ENCODE results near the gene SUMO3.

SUMO3 gene

DNA sequence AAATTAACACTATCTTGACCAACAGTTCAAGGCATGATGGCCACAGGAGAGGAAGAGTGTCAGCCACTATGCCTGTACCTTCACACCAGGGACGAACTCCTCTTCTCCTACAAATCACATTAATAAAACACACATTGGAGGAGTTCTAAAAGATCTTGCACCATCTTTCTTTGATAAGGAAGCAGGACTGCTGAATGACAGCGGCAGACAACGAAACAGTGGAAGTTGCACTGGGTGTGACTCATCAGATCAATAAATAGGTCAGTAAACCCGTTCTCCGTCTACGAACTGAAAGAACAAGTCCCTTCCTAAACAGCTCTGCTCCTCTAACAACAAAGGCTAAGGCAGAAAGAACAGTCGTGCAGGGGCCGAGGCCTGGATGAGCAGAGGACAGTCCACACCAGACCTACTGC is 39.4 kb downstream of the SUMO3 start:
- no peak for DNase-seq (ENCODE audit: low spot score)

DNA sequence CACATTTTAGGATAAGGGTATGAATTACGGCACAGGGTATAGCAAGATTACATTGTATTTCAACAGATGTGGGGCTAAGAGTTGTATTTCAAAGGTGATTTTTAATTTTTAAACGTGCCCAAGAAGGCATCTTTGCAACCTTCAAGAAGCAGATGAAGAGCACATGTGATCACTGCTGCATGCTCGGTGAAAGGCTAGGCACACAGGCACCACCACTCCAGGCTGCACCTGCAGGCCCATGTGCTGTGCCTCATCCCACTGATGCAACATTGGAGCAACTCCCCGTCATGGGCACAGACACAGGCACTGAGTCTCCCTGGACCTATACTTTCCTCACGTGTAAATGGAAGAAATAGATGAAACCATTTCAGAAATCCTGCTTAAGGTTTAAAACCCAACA is 39.8 kb downstream of the SUMO3 start:
- no peak for DNase-seq (ENCODE audit: low spot score)

DNA sequence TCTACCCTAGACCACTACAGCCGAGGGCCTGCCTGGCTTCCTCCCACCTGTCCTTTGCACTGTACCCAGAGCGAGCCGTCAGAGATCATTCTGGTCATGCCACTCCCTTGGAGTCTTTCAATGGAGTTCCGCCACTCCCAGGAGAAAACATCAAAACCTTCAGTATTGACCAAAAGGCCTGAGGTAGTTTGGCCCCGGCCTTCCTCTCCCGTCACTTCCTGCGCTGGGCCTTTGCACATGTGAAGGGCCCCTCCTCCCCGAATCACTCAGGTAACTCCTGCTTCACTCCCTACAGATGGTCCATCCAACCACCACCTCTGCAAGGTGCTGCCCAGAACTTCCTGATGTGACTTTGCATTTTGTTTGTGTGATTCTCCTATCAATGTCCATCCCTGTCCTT is 42.9 kb downstream of the SUMO3 start:
- no peak for DNase-seq (ENCODE audit: low spot score)

DNA sequence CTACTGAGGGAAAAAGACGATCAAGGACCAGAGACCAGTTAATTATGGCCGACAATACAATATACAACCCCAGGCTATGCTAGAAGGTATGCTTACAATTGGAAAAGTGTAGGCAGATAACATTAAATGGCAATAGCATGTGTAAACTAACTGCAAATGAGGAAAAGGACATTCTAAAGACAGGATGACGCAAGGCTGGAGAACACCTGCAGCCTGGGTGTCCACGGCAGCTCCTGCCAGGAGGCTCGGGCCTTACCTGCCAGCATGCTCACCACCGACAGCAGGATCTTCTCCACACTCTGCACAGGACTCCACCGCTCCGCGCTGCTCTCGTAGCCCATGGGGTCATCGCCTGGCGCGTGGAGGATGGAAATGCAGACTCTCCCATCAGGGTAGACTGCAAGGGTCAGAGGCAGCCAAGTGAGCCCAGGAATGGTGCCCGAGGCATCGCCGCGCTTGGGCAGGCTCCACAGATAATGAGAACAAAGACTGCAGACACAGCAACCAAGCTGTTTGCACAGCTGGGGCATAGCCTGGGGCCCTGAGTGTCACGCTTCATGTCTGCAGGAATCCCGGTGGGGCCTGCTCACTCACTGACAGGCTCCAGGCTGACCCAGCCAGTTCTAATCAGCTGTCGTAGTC is 44.5 kb downstream of the SUMO3 start:
- DNase-seq (ENCODE audit: low spot score), result no peak

DNA sequence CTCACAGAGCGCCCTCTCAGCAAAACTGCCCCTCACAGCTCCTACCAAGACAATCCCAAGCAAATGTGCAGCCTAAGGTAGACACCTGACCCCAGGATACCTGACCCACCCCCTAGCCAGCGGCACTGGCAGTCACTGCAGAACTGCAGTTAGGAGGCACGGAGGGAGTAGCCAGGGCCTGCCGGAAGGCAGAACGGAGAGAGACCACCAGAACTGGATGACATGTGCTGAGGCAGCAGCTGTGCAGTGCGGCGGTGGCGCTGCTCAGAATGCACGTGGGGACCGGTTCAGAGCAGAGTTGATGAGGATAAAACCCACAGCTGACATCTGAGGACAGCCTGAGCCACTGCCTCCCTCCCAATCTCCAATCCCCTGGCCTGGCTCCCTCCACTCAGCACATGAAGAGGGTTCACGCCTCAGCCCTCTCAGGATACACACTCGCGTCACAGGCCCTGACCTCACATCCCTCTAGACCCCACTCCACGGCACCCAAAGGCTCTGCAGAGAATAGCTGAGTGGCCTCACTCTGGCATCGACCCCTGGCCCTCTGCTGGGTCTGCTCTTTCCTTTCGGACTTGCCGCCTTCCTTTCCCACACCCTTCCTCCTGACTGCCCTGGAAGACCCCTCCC is 45.9 kb downstream of the SUMO3 start:
- DNase-seq (ENCODE audit: low spot score), result no peak

DNA sequence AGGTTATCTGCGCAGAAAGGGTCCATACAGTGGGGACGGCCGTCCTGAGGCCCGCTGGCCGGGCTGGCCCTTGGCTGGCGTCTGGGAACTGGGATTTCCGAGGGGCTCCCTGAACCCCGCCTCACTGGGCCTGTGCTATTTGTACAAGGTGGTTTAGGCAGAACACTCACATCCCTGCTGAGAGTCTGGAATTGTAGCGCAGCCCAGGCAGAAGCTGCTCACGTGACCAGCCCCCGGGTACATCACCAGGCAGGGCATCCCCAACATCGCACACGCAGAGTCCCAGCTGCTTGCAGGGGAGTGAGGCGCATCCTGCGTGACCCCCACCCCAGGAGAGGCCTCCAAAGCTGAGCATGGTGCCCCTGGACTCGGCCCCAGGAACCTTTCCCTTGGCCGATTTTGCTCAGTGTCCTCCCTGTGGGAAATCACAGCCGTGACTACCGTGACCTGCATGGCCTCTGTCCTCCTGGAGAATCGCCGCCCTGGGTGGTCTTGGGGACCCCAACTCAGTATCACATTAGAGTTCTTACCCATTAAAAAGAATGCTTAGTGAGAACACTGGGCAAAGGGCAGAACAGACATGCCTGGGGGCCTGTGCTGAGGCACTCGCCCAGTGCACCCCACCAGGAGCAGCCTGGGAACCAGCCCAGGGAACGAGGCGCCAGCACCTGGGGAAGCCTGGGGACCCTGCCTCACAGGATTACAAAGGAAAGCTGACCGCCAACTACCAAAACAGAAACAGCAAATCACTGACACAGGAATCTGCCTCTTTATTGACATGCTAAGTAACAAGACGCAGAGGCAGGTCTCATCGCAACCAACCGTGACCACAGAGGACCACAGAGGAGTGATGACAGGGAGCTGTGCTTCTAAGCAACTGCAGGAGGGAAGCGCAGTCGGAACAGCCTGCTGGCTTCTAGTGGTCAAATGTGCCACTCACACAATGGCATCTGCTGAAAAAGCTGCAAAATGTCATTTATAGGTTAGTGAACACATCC is 49.7 kb downstream of the SUMO3 start:
- DNase-seq (ENCODE audit: low spot score), result no peak

DNA sequence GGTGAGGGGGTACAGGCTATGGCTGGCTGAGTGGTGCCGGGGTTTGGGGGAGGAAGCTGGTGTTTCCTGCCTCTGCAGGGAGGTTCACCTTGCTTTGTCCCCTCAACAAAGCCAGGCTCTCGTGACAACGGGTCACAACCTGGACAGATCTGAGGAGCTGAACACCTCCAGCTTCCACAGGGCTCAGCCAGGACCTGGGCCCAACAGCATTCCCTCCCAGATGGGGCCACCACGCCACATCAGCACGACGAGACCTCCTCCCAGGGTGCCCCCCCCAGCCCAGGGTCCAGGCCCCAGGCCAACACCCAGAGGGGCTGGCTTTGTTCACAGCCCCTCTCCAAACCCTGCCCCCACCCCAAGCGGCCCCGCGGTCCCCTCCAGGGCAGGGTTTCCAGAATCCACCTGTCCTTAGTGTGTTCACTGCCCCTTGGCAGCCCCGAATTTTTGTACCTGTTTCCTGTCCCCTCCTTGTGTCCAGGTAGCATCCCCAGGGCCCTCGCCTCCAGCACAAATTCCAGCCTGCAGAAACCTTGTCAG is 51.0 kb downstream of the SUMO3 start:
- DNase-seq (ENCODE audit: low spot score), result no peak

DNA sequence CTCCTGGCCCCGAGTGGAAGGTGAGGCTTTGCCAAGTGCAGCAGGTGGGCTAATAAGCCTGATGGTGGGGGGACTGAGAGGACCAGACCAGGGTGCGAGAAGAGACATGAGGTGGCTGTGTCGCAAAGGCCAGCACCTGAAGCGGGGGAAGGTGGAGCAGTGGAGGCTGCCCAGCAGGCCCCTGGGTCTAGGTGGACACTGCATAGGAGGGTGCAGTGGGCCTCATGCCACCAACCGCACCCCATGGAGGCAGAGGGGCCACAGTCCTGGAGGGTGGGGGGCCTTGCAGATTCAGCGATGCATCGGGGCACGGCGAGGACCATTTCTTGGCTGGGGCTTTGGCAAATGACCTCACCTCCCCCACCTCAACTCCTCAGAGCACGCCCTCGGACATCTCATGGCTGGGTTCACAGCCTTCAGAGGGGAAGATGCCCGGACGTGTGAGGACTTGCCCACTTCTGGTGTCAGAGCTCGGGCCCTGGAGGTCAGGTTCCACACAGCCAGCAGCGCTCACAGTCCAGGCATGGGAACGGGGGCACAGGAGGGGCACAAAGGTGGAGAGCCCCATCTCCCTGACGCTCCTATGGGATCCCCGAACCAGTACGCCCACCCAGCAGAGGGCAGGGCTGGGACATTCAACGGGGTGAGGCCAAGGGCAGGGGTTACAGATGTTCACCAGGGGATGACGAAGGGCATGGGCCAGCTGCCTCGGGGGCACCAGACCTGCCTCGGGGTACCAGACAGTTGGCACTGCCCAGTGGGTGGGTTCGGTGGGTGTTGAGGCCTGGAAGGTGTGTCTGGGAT is 51.6 kb downstream of the SUMO3 start:
- DNase-seq (ENCODE audit: low spot score), result no peak

DNA sequence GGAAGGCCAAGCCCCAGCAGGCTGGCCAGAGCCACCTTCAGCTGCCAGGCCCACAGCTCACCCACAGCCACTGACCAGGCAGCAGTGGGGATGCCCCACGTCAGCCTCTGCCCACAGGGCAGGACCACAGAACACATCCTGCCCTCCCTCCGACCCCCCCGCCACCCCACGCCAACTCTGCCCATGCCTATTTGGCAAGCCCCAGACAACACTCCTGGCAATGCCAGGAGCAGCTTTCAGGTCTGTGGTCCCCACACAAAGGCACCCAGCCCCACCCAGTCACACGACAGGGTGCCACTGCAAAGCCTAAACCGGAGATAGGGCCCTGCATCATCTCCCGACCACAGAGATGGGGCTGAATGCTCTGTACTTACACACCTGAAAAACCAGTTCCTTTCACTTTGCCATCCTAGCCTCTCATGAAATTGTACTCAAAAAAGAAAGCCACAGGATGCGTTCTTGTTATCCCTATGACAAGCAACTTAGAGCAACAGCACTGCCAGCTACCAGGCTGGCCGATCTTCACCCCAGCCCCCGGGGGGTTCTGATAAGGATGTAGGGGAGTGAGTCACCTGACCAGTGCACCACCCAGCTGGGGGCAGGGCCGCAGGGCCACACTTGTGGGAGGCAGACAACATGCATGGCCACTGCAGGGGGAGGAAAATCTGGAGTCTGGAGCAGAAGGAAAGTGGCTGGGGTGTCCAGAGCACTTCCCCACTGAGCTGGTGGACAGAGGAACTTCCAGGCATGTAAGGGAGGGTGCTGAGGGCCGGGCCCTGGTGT is 52.4 kb downstream of the SUMO3 start:
- DNase-seq (ENCODE audit: low spot score), result no peak

DNA sequence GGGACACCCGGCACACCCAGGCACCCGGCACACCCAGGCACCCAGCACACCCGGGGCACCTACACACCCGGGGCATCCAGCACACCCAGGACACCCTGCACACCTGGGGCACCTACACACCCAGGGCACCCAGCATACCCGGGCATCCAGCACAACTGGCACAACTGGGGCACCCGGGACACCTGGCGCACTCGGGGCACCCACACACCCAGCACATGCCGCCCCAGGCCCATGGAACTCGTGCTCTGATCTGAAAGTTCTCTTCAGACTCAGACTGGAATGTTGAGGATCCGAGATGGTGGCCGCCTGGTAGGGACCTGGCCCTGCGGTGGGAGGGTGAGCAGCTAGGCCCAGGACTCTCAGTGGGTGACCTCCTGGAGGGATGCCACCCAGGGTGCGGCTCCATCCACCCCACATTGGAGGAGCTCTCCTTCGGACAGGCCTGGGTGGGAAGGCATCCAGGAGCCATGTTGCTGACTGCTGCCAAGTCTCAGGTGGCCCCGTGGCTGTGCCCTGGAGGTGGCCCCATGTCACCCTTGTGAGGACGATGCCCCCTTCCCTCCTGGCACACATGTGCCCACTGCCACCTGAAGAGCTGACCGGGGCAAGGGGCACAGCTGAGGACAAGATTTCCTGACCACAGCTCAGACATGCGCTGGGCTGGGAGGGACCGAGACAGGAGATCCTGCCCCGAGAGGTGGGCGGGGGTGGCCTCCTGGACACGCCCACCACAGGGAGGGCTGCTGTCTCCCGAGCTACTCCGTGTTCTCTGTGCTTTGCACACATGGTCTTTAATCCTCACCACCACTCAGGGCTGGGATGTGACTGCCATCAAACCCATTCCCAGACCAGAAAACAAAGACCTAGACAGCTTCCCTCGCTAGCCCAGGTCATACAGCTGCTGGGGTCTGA is 53.3 kb downstream of the SUMO3 start:
- DNase-seq (ENCODE audit: low spot score), result no peak

DNA sequence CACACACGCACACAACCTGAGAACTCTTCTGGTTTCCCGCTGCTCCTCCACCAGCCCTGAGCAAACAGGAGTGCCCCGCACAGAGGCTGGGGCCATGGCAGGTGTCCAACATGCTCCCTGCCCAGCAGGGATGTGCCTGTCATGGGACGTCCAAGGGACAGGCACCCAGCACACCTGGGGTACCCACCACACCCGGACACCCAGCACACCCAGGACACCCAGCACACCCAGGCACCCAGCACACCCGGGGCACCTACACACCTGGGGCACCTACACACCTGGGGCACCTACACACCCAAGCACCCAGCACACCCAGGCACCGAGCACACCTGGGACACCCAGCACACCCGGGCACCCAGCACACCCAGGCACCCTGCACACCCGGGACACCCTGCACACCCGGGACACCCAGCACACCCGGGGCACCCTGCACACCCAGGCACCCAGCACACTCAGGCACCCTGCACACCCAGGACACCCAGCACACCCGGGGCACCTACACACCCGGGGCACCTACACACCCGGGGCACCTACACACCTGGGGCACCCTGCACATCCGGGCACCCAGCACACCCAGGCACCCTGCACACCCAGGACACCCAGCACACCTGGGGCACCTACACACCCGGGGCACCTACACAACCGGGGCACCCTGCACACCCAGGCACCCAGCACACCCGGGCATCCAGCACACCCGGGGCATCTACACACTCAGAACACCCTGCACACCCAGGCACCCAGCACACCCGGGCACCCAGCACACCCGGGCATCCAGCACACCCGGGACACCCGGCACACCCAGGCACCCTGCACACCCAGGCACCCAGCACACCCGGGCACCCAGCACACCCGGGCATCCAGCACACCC is 54.2 kb downstream of the SUMO3 start:
- no peak for DNase-seq (ENCODE audit: low spot score)

DNA sequence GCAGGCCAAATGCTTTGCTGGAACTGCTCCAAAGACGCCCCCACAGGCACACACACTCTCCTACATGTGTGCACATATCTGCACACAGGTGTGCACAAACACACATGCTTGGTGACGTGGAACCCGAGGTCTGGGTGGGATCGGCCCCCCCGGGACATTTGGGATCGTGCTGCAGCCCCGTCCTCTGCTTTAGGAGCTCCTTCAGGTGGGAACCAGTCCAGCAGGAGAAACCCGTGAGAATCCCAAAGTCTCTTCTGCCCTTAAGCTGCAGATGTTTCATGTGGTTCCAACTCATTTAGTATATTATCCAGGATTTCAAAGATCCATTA is 54.8 kb downstream of the SUMO3 start:
- DNase-seq (ENCODE audit: low spot score), result no peak

DNA sequence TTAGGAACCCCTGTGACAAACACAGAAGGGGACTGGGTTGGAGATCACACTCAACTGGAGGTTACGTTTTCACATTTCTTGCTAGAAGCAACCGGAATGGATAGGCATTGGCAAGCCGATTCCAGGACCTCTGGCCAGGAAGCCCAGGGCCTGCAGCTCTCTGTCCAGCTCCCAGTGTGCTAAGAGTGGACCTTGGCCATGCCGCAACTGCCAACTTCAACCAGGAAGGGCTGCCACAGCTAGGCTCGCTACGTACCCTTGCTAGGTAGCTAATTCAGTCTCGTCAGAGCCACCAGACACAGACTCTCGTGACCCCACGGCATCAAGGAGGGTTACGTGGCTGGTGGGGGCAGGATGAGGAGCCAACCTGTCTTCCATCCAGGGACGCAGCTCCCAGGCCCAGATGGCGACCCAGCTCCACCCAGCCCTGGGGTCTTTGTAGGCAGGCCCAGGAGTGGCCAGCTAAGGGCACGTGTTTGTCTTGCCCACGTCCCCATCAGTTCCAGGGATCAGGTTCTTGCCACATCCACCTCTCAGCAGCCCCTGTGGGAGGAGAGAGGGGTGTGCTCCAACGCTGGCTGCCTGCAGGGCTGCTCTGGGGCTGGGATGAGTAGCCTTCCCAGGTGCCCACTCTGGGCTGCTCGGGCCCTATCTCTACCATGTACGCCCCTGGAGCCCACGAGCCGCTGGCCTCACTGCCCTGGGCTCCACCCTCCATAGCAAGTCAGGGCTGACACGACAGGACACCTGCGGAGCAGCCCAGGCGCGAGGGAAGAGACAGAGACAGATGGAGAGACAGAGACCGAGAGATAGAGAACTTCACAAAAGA is 55.4 kb downstream of the SUMO3 start:
- no peak for DNase-seq (ENCODE audit: low spot score)

DNA sequence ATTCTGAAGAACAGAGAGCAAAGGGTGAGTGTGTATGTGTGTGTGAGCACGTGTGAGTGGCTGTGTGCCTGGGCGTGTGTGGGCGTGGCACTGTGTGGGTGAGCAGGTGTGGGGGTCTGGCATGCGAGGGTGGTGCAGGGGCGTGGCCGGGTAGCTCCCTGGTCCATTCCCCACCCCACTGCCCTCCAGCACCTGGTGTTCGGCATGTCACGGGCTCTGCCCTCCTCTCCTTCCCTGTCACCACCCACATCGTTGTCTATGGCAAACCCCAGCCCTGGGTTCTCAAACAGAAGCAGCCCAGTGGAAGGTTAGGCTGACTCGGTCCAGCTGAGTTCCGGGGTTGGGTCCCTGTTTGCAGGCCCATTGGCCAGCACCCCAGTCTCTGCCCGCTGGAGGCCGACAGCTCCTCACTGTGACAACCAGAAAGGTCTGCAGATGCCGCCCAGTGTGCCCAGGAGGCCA is 56.1 kb downstream of the SUMO3 start:
- DNase-seq (ENCODE audit: low spot score), result no peak

DNA sequence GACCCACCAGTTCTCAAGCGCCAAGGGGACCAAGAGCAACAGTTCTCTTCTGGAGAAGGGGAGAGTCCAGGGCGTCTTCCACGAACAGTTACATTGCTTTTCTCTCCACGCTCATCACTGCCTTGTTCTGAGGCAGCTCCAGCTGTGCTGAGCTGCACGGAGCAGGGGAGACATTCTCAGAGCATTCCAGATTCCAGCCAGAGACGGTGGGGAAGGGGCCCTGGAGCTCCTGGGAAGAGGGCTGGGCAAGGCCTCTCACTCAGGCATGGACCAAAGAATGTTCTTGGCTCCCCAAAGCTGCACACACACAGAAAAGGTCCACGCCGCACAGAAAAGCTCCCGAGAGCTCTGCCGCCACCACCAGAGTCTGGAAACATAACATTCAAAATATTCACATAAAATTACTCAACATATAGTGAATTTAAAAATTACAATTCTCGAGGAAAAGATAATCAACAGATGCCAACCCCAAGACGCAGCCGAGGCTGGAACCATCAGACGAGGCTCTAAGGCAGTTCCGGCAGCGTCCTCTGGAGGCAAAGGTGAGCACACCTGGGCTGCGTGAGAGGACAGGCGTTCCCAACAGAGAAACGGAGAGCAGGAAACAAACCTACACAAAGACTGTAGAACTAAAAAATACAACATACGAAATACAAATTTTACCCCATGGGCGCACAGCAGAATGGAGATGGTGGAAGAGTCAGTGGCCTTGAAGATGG is 56.7 kb downstream of the SUMO3 start:
- no peak for DNase-seq (ENCODE audit: low spot score)

DNA sequence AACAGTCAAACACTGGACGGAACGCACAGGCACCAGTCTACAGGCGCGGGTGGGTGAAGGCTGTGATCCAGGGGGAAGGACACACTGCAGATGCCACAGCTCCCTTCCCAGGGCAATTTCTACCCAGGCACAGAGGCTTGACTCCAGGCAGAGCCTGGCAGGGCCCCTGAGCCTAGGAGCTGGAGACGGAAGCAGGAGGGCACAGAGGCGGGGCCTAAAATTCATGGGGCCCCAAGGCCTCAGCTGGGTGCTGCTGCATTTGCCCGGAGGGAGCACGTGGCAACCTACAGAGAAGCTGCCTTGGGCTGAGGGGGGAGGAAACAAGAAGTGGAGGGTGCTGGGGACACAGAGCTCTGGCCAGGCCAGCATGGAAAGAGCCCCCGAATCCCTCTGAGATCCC is 57.5 kb downstream of the SUMO3 start:
- DNase-seq (ENCODE audit: low spot score), result no peak

DNA sequence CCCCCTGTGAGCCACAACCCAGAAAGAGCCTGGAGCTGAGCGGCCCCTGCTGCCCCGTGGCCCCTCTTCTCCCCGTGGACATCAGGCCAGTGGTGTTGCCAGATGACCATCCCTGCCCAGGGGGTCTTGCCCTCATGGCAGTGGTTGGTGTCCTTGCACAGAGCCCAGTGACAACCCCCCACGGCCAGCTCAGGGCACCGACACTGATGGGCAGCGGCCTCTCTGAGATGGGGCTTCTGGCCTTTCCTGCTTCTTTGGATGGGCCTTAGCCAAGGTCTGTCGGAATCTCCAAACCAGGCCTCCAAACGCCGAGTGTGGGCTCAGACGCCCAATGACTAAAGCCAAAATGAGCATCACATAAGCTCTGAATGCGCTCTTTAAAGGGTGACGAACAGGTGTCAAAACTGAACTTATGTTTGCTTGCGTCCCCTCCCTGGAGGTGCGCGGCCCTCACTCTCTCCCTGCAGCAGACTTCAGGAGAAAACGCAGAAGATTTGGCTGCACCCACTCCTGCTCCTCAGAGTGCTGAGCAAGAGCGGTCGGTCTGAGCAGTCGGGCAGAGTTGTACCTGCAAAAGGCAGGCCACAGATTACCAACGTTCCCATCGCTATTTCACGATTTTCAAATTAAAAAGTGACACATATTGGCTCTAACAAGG is 58.1 kb downstream of the SUMO3 start:
- no peak for DNase-seq (ENCODE audit: low spot score)
